Ovary (tissue), 3 donors: ENCODE results near the gene BPHL.

Source experiments
- EP300 ChIP-seq: sonication (generic); formaldehyde crosslinking; IDR thresholded peaks from one replicate; pipeline ENCODE4 v1.6.1; 2017; ENCODE audit warnings: antibody characterized with exemption
- POLR2A ChIP-seq: fragments of 450-650 bp; IDR thresholded peaks from one replicate; pipeline ENCODE4 v1.6.1; 2017; ENCODE audit warnings: antibody characterized with exemption, mild to moderate bottlenecking, moderate library complexity
- TF ChIP-seq, protein P1 (sequence below), 3 donors: fragments of 450-650 bp in 2 of 3; fragments of 200-600 bp in 1 of 3; IDR thresholded peaks; one replicate each; pipeline versions ENCODE4 v1.5.1 to v1.8.0; 2016 to 2022; ENCODE audit warnings: antibody characterized with exemption in 3 of 3, mild to moderate bottlenecking in 1 of 3
- donor health status: DM: no; HTN: no; CAD: no.

DNA sequence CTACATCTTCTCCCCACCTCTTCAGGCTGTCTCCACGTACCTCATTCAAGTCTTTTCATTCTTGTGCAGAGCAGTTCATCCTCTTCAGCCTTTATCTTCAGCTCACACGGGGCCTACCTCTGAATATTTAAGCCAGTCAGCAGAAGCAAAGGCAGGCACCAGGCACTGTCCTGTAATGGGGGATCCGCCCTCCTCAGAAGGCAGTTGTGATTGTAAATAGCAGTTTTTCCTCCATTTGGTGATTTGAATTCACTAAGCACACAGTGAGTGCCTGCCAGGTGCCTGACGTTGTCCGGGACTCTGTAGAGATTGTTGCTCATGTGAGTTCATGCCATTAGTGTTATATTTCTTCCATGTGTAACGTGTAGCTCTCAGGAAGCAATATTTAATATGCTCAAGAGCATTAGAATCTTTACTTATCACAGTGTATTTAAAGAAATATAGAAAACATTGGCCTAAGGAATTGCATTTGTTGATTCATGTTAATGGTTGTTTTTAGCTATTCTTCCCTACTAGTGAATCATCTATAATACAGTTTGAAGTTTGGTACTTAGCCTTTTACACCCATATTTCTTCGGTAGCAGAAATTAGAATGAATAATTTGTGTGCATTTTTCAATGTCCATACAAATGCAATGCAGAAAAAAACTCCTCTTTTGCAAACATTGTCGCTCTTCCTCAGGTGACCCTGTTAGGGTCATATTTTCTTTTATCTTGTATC, 17.9 kb downstream of the BPHL start:
- TF ChIP-seq, protein P1, sequence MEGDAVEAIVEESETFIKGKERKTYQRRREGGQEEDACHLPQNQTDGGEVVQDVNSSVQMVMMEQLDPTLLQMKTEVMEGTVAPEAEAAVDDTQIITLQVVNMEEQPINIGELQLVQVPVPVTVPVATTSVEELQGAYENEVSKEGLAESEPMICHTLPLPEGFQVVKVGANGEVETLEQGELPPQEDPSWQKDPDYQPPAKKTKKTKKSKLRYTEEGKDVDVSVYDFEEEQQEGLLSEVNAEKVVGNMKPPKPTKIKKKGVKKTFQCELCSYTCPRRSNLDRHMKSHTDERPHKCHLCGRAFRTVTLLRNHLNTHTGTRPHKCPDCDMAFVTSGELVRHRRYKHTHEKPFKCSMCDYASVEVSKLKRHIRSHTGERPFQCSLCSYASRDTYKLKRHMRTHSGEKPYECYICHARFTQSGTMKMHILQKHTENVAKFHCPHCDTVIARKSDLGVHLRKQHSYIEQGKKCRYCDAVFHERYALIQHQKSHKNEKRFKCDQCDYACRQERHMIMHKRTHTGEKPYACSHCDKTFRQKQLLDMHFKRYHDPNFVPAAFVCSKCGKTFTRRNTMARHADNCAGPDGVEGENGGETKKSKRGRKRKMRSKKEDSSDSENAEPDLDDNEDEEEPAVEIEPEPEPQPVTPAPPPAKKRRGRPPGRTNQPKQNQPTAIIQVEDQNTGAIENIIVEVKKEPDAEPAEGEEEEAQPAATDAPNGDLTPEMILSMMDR (IDR thresholded peaks at IDR 0.05), result no peak
- TF ChIP-seq POLR2A, result no peak
- TF ChIP-seq EP300, result no peak
